NB4 (cell line): ENCODE results near the gene DLGAP4.

ENCODE experiments used
- CTCF ChIP-seq: IDR thresholded peaks from one replicate; pipeline ENCODE4 v1.5.1; 2012; ENCODE audit warnings: low read depth, low read length
- MAX ChIP-seq: IDR thresholded peaks from 2 replicates; pipeline ENCODE4 v1.6.1; 2011; ENCODE audit warnings: low read depth, low read length

GRCh38 chr20:36435592-36436541 is 129.7 kb downstream of the DLGAP4 start:
- TF ChIP-seq CTCF (no peak), MAX (no peak)
